Measurements from ENCODE around the gene GIPR.
"Not testable (repeated sequence)": the region's sequence is repeated elsewhere in the genome, so short reads cannot be mapped to it uniquely, and the experiment has no call there.

GIPR gene, protein sequence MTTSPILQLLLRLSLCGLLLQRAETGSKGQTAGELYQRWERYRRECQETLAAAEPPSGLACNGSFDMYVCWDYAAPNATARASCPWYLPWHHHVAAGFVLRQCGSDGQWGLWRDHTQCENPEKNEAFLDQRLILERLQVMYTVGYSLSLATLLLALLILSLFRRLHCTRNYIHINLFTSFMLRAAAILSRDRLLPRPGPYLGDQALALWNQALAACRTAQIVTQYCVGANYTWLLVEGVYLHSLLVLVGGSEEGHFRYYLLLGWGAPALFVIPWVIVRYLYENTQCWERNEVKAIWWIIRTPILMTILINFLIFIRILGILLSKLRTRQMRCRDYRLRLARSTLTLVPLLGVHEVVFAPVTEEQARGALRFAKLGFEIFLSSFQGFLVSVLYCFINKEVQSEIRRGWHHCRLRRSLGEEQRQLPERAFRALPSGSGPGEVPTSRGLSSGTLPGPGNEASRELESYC

DNA sequence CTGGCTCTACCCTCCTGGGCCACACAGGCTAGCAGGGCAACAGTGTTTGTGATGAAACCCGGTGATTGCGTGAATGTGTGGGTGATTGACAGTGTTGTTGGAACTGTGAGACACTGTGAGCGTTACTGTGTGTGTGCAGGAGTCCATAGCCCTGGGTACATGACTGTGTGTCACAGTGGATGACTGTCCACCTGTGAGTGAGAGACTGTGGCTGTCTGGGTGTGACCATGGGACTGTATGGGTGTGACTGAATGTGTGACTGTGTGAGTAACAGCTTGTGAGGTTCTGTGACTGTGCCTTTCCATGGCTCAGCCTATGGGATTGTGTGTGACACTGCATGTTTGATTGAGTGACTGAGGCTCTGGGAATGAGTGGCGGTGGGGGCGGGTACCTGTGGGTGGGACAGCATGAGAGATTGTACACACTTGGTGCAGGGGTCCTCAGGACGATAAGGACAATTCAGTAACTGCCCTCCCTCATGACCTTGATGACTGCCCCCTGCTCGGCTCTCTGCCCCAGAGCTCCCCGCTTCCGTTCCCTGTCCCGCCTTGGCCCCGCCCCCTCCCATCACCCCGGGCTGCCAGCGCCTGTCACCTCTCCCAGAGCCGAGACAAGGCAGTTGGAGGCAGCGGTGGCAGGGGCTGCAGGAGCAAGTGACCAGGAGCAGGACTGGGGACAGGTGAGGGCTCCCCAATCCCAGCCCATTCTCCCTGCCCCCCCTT lies at the start of gene GIPR:
TSS of gene GIPR (plus strand) at position 602 of the 722 bp plus-strand sequence. CDS start 1,300 bp downstream, outside the sequence.
- Histone ChIP-seq H3K9ac (ENCODE audit: low read length) (no peak within 1 kb of the TSS), H3K4me1 (ENCODE audit: control insufficient read depth, insufficient read depth, low read length) (no peaks in the 10 kb centered on the region), H3K36me3 (ENCODE audit: control insufficient read depth, insufficient read depth, low read length) (no peaks in the 10 kb centered on the region), H3K4me3 (ENCODE audit: low read length) (peak within 1 kb of the TSS; percentile 43), H3K27me3 (ENCODE audit: control insufficient read depth, insufficient read depth, low read length) (peaks cover 30% of the 10 kb centered on the region), H3K27ac (ENCODE audit: low read depth, low read length) (no peak within 1 kb of the TSS)

DNA sequence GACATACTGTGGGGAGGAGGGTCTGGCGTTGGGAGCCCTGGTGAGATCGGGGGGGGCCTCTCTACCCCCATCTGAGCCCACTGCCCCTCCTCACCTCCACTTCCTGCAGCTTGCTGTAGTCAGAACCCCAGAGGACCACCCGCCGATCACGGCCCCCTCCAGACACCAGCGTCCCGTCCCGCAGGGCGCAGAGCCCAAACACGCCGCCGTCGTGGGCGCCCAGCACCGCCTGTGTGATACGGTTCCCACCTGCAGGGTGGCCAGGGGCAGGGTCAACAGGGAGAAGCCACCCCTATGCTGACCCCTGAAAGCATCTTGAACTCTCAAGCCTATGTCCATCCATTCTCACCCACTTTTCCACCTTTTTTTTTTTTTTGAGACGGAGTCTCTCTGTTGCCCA lies 46.6 kb upstream of the GIPR start:
- H3K4me1 ChIP-seq (ENCODE audit: control insufficient read depth, insufficient read depth, low read length), result no peaks in the 10 kb centered on the region
- H3K27ac ChIP-seq (ENCODE audit: low read depth, low read length), result no peak overlapping the region
- H3K36me3 ChIP-seq (ENCODE audit: control insufficient read depth, insufficient read depth, low read length), result peaks cover 20% of the 10 kb centered on the region

DNA sequence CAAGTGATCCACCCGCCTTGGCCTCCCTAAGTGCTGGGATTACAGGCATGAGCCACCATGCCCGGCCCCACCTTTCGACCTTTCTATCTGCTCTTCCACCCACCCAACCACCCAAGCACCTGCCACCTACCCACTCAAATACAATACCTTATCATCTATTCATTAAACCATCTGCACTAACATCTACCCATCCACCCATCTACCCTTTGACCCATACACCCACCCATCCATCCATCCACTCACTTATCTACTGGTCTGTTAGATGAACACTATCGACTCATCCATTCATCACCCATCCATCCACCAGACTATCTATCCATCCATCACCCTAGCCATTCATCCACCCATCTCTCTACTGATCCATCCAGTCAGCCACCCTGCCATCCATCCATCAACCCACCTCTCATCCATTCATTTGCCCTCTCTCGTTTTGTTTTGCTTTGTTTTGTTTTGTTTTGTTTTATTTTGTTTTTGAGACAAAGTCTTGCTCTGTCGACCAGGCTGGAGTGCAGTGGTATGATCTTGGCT lies 46.0 kb upstream of the GIPR start:
- Histone ChIP-seq H3K4me3 (ENCODE audit: low read length) (no peak overlapping the region), H3K27ac (ENCODE audit: low read depth, low read length) (no peak overlapping the region), H3K27me3 (ENCODE audit: control insufficient read depth, insufficient read depth, low read length) (no peaks in the 10 kb centered on the region), H3K4me1 (ENCODE audit: control insufficient read depth, insufficient read depth, low read length) (no peaks in the 10 kb centered on the region), H3K36me3 (ENCODE audit: control insufficient read depth, insufficient read depth, low read length) (peaks cover 19% of the 10 kb centered on the region), H3K9ac (ENCODE audit: low read length) (no peak overlapping the region)

More for the DNA sequence above, 46.6 kb upstream of the GIPR start:
- H3K27me3 ChIP-seq (ENCODE audit: control insufficient read depth, insufficient read depth, low read length), result no peaks in the 10 kb centered on the region
- no peak overlapping the region for H3K4me3 ChIP-seq (ENCODE audit: low read length)
- H3K9ac ChIP-seq (ENCODE audit: low read length), result no peak overlapping the region

DNA sequence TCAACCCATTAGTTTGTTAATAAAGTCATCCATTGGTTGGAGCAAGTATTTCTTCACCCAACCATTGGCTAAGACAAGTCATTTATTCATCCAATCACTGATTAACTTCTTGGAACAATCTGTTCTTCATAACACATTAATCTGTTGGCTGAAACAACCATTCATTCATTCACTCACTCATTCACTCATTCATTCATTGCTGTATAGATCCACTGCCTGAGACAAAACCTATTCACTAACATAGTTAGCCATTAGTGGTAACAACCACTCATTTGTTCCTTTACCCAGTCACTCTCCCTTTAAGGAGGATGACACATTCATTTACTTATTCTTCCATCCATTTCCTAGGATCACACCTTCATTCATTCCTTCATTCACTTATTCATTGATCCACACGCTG lies 44.0 kb upstream of the GIPR start:
- Histone ChIP-seq H3K27ac (ENCODE audit: low read depth, low read length) (no peak overlapping the region), H3K27me3 (ENCODE audit: control insufficient read depth, insufficient read depth, low read length) (no peaks in the 10 kb centered on the region), H3K9ac (ENCODE audit: low read length) (no peak overlapping the region), H3K4me1 (ENCODE audit: control insufficient read depth, insufficient read depth, low read length) (no peaks in the 10 kb centered on the region), H3K36me3 (ENCODE audit: control insufficient read depth, insufficient read depth, low read length) (peaks cover 17% of the 10 kb centered on the region), H3K4me3 (ENCODE audit: low read length) (no peak overlapping the region)

DNA sequence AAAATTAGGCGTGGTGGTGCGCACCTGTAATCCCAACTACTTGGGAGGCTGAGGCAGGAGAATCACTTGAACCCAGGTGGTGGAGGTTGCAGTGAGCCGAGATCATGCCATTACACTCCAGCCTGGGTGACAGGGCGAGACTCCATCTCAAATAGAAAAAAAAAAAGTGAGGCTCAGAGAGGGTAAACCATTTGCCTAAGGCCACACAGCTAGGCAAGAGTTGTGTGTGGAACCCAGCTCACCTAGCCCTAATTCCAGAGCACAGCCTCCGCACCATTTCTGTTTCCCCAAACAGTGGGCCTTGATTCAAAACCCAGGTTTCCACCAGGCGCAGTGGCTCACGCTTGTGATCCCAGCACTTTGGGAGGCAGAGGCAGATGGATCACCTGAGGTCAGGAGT lies 39.8 kb upstream of the GIPR start:
- H3K36me3 ChIP-seq (ENCODE audit: control insufficient read depth, insufficient read depth, low read length); H3K27ac ChIP-seq (ENCODE audit: low read depth, low read length); H3K4me3 ChIP-seq (ENCODE audit: low read length); H3K4me1 ChIP-seq (ENCODE audit: control insufficient read depth, insufficient read depth, low read length); H3K9ac ChIP-seq (ENCODE audit: low read length); H3K27me3 ChIP-seq (ENCODE audit: control insufficient read depth, insufficient read depth, low read length): not testable (repeated sequence)

DNA sequence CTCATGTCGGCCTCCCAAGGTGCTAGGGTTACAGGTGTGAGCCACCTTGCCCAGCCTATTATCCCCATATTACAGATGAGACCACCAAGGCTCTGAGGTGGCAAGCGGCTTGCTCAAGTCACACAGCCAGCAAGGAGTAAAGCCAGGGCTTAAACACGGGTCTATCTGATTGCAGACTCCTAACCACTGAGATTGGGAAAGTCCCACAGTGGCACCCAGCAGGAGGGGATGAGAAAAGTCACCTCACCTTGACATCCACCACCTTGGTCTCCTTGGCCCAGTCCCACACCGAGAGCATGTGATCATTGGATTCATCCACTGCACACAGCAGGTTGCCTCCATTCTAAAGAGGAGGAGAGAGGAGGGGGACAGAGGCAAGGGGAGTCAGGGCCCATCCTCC lies 38.3 kb upstream of the GIPR start:
- Histone ChIP-seq H3K27me3 (ENCODE audit: control insufficient read depth, insufficient read depth, low read length) (no peaks in the 10 kb centered on the region), H3K9ac (ENCODE audit: low read length) (no peak overlapping the region), H3K4me1 (ENCODE audit: control insufficient read depth, insufficient read depth, low read length) (no peaks in the 10 kb centered on the region), H3K36me3 (ENCODE audit: control insufficient read depth, insufficient read depth, low read length) (peaks cover 6% of the 10 kb centered on the region), H3K27ac (ENCODE audit: low read depth, low read length) (no peak overlapping the region), H3K4me3 (ENCODE audit: low read length) (no peak overlapping the region)

DNA sequence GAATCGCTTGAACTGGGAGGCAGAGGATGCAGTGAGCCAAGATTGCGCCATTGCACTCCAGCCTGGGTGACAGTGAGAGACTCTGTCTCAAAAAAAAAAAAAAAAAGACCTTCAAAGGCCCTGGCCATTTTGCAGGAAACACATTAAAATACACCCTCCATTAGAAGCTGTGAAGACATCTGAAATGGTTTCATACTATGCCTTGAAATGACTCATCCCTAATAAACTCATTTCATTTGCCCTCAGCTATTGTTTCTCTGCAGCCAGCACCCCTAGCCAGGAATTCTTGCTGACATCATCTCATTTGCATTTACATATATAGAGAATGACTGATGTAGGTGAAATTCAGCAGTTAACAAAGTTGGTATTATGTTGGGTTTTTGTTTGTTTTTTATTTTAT lies 37.6 kb upstream of the GIPR start:
- Histone ChIP-seq H3K4me3 (ENCODE audit: low read length) (no peak overlapping the region), H3K36me3 (ENCODE audit: control insufficient read depth, insufficient read depth, low read length) (peaks cover 6% of the 10 kb centered on the region), H3K9ac (ENCODE audit: low read length) (no peak overlapping the region), H3K27ac (ENCODE audit: low read depth, low read length) (no peak overlapping the region), H3K4me1 (ENCODE audit: control insufficient read depth, insufficient read depth, low read length) (no peaks in the 10 kb centered on the region), H3K27me3 (ENCODE audit: control insufficient read depth, insufficient read depth, low read length) (no peaks in the 10 kb centered on the region)

DNA sequence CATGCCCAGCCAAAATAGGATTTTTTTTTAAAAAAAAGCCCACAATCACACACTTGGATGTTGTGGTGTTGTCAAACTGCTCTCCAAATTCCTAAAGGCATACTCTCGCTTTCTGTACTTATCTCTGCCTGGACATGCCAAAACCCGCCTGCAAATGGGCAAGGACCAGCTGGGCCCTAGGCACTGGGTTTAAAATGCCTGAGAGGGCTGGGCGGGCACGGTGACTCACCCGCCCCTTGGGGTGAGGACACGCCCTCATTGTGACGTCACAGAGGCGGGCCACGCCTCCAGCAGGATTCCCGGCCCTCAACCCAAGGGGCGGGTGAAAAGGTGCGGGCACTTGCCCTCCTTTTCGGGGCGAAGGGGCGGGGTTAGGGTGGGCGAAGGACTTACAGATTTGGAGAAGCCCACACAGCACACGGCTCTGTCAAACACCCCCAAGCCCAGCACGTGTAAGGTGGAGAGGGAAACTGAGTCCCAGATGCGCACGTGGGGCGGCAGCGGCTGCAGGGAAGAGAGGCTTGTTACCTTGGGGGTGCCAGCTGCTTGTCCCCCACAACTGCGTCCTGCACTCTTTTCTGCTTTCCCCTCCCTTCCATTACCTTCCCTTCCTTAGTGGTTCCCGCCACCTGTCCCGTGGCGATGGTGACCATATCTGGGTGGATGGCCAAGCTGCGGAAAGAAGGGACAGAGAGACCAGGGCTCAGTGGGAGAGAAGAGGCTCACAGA lies 35.4 kb upstream of the GIPR start:
- H3K4me3 ChIP-seq (ENCODE audit: low read length), result no peak overlapping the region
- H3K9ac ChIP-seq (ENCODE audit: low read length), result no peak overlapping the region
- no peak overlapping the region for H3K27ac ChIP-seq (ENCODE audit: low read depth, low read length)
- no peaks in the 10 kb centered on the region for H3K27me3 ChIP-seq (ENCODE audit: control insufficient read depth, insufficient read depth, low read length)
- no peaks in the 10 kb centered on the region for H3K4me1 ChIP-seq (ENCODE audit: control insufficient read depth, insufficient read depth, low read length)
- H3K36me3 ChIP-seq (ENCODE audit: control insufficient read depth, insufficient read depth, low read length), result peaks cover 2% of the 10 kb centered on the region

DNA sequence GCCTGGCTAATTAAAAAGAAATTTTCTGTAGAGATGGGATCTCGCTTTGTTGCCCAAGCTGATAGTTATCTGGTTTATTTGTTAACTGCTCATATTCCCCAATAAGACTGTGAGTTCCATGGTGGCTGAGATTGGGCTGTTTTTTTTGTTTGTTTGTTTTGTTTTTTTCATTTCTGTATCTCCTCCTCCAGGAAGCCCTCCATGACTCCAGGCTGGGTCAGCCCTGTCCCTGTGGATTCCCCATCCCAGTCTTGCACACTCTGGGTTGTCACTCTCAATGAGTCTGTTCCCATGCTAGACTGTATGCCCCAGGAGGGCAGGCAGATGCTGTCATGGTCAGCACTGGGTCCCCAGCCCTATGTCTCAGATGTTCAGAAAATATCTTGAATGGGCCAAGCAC lies 31.7 kb upstream of the GIPR start:
- Histone ChIP-seq H3K4me3 (ENCODE audit: low read length) (no peak overlapping the region), H3K36me3 (ENCODE audit: control insufficient read depth, insufficient read depth, low read length) (no peaks in the 10 kb centered on the region), H3K9ac (ENCODE audit: low read length) (no peak overlapping the region), H3K27me3 (ENCODE audit: control insufficient read depth, insufficient read depth, low read length) (no peaks in the 10 kb centered on the region), H3K27ac (ENCODE audit: low read depth, low read length) (no peak overlapping the region), H3K4me1 (ENCODE audit: control insufficient read depth, insufficient read depth, low read length) (no peaks in the 10 kb centered on the region)

DNA sequence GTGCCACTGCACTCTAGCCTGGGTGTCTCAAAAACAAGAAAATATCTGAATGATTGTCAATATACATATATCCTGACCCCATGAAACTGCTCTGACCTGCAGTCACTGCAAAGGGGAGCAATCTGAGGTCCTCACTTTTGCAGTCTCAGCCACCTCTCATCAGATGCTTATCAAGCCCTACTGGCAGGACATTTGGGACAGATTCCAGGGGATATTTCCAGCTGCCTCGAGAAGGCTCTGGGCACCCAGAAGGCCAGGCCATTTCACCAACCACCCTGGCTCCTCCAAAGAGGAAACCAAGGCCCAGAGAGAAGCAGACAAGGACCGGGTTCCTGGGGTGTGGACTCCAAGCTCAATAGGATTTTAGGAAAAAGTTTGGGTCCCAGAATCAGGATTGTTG lies 31.1 kb upstream of the GIPR start:
- Histone ChIP-seq H3K27me3 (ENCODE audit: control insufficient read depth, insufficient read depth, low read length) (no peaks in the 10 kb centered on the region), H3K36me3 (ENCODE audit: control insufficient read depth, insufficient read depth, low read length) (no peaks in the 10 kb centered on the region), H3K4me3 (ENCODE audit: low read length) (no peak overlapping the region), H3K27ac (ENCODE audit: low read depth, low read length) (no peak overlapping the region), H3K9ac (ENCODE audit: low read length) (no peak overlapping the region), H3K4me1 (ENCODE audit: control insufficient read depth, insufficient read depth, low read length) (no peaks in the 10 kb centered on the region)

DNA sequence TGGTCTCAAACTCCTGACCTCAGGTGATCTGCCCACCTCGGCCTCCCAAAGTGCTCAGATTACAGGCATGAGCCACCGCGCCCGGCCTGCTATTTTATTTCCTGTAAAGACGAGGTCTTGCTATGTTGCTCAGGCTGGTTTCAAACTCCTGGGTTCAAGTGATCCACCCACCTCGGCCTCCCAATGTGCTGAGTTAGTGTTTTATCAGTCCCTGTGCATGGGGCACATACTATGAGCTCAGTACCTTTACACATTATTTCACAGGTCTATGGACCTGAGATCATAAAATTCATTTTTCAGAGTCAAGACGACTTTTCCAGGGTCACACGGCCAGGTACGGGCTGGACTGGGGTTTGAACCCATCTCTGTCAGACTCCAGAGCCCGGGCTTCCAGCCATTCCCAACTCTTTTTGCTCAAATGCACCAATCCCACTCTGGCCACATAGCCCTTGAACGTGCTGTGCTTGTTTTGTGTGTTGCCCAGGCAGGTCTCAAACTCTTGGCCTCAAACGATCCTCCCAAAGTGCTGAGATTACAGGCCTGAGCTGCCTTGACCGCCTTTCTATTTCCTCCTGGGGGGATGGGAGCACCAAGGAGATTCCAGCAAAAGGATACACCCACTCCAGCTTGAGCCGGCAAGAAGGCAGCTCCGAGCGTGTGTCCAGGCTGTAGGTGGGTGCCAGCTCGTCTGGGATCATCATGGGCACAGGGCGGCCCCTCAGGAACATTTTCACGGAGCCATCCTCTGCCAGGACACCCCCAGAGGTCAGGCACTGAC lies 29.9 kb upstream of the GIPR start:
- Histone ChIP-seq H3K9ac (ENCODE audit: low read length) (peak overlapping the region; percentile 8), H3K36me3 (ENCODE audit: control insufficient read depth, insufficient read depth, low read length) (no peaks in the 10 kb centered on the region), H3K4me3 (ENCODE audit: low read length) (peak overlapping the region; percentile 77), H3K4me1 (ENCODE audit: control insufficient read depth, insufficient read depth, low read length) (peaks cover 3% of the 10 kb centered on the region), H3K27me3 (ENCODE audit: control insufficient read depth, insufficient read depth, low read length) (no peaks in the 10 kb centered on the region), H3K27ac (ENCODE audit: low read depth, low read length) (no peak overlapping the region)

Measured in rectal smooth muscle tissue (tissue), 1 donor.